ENCODE results near the gene PHYKPL. TPM values are rescaled to one million over a fixed set of nuclear protein-coding genes. Genes with fewer than 3 reads are reported as not detected.
"Not testable (repeated sequence)": the region's sequence is repeated elsewhere in the genome, so short reads cannot be mapped to it uniquely, and the experiment has no call there.

Gene PHYKPL
- total and polyA plus RNA-seq, 12 donors = 15.0 to 125 (median 62.4) TPM

DNA sequence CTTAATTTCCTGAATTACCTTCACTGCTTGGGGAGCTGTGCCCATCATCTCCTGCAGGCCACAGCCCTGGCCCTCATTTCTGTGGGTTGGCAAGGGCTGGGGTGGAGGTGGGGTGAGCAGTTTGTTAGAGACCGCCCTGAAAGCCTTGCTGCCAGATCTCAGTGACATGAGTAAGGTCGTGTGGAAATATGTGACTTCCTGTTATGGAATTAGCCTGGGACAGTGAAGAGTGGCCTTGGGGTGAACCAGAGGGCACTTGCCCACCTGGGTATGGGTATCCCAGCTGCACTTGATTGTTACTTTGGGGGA is 30.7 kb downstream of the PHYKPL start:
- H3K4me3 ChIP-seq = no peak overlapping the region
- TF ChIP-seq, protein P1, sequence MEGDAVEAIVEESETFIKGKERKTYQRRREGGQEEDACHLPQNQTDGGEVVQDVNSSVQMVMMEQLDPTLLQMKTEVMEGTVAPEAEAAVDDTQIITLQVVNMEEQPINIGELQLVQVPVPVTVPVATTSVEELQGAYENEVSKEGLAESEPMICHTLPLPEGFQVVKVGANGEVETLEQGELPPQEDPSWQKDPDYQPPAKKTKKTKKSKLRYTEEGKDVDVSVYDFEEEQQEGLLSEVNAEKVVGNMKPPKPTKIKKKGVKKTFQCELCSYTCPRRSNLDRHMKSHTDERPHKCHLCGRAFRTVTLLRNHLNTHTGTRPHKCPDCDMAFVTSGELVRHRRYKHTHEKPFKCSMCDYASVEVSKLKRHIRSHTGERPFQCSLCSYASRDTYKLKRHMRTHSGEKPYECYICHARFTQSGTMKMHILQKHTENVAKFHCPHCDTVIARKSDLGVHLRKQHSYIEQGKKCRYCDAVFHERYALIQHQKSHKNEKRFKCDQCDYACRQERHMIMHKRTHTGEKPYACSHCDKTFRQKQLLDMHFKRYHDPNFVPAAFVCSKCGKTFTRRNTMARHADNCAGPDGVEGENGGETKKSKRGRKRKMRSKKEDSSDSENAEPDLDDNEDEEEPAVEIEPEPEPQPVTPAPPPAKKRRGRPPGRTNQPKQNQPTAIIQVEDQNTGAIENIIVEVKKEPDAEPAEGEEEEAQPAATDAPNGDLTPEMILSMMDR (IDR thresholded peaks at IDR 0.05) = no peak
- TF ChIP-seq POLR2A (IDR thresholded peaks at IDR 0.05) = no peak
- 8 to 21% (median 20%) methylated on average over 2 of the region's 2 CpGs for WGBS, 4 donors
- DNase-seq = peak in 6 of 7 donors; percentile 40 to 72 (median 62)
- no peak overlapping the region for H3K27ac ChIP-seq
- no peaks in the 10 kb centered on the region for H3K27me3 ChIP-seq
- peaks cover 12 to 22% of the 10 kb centered on the region in 2 donors for H3K4me1 ChIP-seq (replicated peaks in 1 of 2)
- H3K9me3 ChIP-seq (replicated peaks in 1 of 3) = no peaks in the 10 kb centered on the region
- intact Hi-C loops (cut with DNase I) = no loop called here
- peaks cover 0 to 3% of the 10 kb centered on the region in 2 donors for H3K36me3 ChIP-seq (replicated peaks in 1 of 2)

DNA sequence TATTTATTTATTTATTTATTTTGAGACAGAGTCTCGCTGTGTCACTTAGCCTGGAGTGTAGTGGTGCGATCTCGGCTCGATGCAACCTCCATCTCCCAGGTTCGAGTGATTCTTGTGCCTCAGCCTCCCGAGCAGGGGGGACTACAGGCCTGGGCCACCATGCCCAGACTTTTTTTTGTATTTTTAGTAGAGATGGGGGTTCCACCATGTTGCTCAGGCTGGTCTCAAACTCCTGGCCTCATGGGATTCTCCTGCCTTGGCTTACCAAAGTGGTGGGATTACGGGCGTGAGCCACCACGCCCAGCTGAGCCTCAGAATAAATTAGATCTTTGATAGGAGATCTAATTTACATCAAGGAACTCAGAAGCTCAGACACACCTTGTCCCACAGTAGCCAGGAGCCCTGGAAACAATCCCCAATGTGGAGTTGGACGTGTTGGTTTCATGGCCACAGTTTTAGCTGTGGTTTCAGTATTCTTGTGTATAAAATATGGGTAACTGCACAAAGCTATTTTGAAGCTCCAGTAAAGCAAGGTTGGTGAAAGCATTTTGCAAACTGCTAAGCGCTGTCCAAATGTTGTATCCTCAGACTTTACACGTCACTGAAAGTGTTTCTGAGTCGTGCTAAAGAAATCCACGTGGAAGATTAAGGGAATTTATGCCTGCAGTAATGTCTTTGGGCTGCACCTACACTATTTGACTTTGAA is 31.2 kb downstream of the PHYKPL start:
- DNase-seq = peak in 3 of 7 donors; percentile 10 to 30 (median 18)
- peaks cover 7 to 17% of the 10 kb centered on the region in 2 donors for H3K4me1 ChIP-seq (replicated peaks in 1 of 2)
- no peak for TF ChIP-seq POLR2A (IDR thresholded peaks at IDR 0.05)
- TF ChIP-seq, protein P1 (IDR thresholded peaks at IDR 0.05) = no peak
- no peaks in the 10 kb centered on the region for H3K9me3 ChIP-seq (replicated peaks in 1 of 3)
- intact Hi-C loops (cut with DNase I) = no loop called here
- WGBS, 4 donors = 80 to 85% (median 83%) methylated on average over 14 of the region's 14 CpGs
- H3K36me3 ChIP-seq (replicated peaks in 1 of 2) = no peaks in the 10 kb centered on the region
- H3K27me3 ChIP-seq = no peaks in the 10 kb centered on the region
- no peak overlapping the region for H3K4me3 ChIP-seq
- no peak overlapping the region for H3K27ac ChIP-seq

DNA sequence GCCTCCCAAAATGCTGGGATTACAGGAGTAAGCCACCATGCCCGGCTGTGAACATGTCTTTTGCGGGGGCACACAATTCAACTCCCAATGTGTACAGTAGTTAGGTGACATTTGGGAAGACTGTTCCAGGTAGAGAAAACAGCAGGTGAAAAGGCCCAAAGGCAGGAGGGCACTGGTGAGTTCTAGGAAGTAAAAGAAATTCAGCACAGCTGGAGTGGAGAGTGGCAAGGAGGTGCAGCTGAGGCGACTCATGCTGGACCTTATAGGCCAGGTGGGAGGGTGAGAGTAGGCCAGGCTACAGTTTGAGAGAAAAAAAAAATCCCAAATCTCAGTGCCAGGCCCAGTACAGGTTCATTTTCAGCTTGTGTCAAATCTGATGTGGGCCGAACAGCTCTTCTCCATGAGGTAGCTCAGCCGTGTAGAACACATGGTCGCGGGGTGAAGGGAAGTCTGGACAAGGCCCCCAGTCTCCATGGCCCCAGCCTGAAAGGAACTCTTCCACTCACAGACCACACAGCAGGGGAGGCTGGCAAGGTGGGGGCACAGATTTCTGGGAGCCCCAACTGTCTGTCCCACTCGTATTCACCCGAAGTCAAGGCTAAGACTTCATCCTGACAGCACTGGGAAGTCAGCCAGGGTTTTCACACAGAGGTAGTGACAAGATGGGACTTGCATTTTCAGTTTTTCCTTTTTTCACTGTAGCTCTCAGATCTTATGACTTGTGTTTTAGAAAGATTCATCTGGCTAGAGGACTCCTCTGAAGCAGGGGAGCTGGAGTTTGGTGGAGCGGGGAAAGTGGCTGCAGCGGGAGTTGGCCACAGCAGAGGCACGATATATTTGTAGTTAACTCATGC is 32.8 kb downstream of the PHYKPL start:
- TF ChIP-seq, protein P1 (IDR thresholded peaks at IDR 0.05) = no peak
- TF ChIP-seq POLR2A (IDR thresholded peaks at IDR 0.05) = no peak
- H3K4me1 ChIP-seq (replicated peaks in 1 of 2) = peaks cover 0 to 8% of the 10 kb centered on the region in 2 donors
- intact Hi-C loops (cut with DNase I) = no loop called here
- no peaks in the 10 kb centered on the region for H3K27me3 ChIP-seq
- no peaks in the 10 kb centered on the region for H3K36me3 ChIP-seq (replicated peaks in 1 of 2)
- WGBS, 4 donors = 73 to 79% (median 75%) methylated on average over 12 of the region's 12 CpGs
- H3K4me3 ChIP-seq = no peak overlapping the region
- H3K9me3 ChIP-seq (replicated peaks in 1 of 3) = no peaks in the 10 kb centered on the region
- no peak for DNase-seq
- H3K27ac ChIP-seq = no peak overlapping the region

DNA sequence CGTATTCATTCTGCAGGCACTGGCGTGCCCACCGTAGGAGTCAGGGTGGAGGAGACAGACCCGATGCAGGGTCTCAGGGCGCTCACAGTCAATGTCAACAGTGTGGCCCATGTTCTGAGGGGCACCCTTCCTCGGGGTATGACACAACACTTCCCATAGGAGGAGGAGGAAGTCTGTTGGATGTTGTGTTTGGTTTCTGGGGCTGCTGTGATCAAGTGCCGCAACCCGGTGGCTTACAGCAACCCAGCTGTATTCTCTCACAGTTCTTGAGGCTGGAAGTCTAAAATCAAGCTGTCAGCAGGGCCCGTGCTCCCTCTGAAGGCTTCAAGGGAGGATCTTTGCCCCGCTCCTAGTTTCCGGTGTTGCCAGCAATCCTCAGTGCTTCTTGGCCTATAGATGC is 33.9 kb downstream of the PHYKPL start:
- 83 to 86% (median 85%) methylated on average over 8 to 11 of the region's 11 CpGs for WGBS, 4 donors
- Histone ChIP-seq H3K27ac (no peak overlapping the region), H3K4me1 (replicated peaks in 1 of 2) (peaks cover 0 to 8% of the 10 kb centered on the region in 2 donors), H3K27me3 (no peaks in the 10 kb centered on the region), H3K4me3 (no peak overlapping the region), H3K9me3 (replicated peaks in 1 of 3) (no peaks in the 10 kb centered on the region), H3K36me3 (replicated peaks in 1 of 2) (no peaks in the 10 kb centered on the region)
- no peak for TF ChIP-seq POLR2A (IDR thresholded peaks at IDR 0.05)
- TF ChIP-seq, protein P1 (IDR thresholded peaks at IDR 0.05) = no peak
- DNase-seq = no peak
- intact Hi-C loops (cut with DNase I) = no loop called here

DNA sequence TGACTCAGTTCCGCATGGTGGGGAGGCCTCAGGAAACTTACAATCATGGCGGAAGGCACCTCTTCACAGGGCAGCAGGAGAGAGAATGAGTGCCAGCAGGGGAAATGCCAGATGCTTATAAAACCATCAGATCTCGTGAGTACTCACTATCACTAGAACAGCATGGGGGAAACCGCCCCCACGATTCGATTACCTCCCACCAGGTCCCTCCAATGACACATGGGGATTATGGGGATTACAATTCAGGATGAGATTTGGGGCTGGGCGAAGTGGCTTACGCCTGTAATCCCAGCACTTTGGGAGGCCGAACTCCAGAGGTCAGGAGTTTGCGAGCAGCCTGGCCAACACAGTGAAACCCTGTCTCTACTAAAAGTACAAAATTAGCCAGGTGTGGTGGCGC is 34.5 kb downstream of the PHYKPL start:
- H3K9me3 ChIP-seq (replicated peaks in 1 of 3); H3K4me3 ChIP-seq; H3K27ac ChIP-seq; DNase-seq; H3K4me1 ChIP-seq (replicated peaks in 1 of 2); H3K36me3 ChIP-seq (replicated peaks in 1 of 2); intact Hi-C loops (cut with DNase I); H3K27me3 ChIP-seq: not testable (repeated sequence)
- 81 to 90% (median 87%) methylated on average over 10 to 11 of the region's 11 CpGs for WGBS, 4 donors

All from adrenal gland (tissue), 12 donors.